Neuronal stem cell (in vitro differentiated cells): ENCODE results near the gene MVK.
A peak's percentile ranks its signal among the peaks of the same experiment; 100 is the strongest.

Experiments used
- DNase-seq: peaks from one replicate; pipeline ENCODE4 v3.0.0-alpha.2; 2013; ENCODE audit warnings: low spot score
- H2AFZ ChIP-seq: one replicate; pipeline ENCODE4 v1.6.1; 2013; ENCODE audit warnings: mild to moderate bottlenecking, low read length, inconsistent platforms
- H2AK5ac ChIP-seq: 2 replicates; pipeline ENCODE4 v1.6.1; 2013; ENCODE audit warnings: low read depth, mild to moderate bottlenecking, inconsistent platforms, low read length, moderate library complexity, mixed read lengths
- H2BK120ac ChIP-seq: 2 replicates; pipeline ENCODE4 v1.6.1; 2013; ENCODE audit warnings: low read depth, mild to moderate bottlenecking, inconsistent platforms, low read length, moderate library complexity, mixed read lengths
- H2BK12ac ChIP-seq: one replicate; pipeline ENCODE4 v1.6.1; 2013; ENCODE audit warnings: low read length, inconsistent platforms
- H2BK15ac ChIP-seq: 2 replicates; pipeline ENCODE4 v1.6.1; 2013; ENCODE audit warnings: mild to moderate bottlenecking, low read length, inconsistent platforms, mixed read lengths
- H2BK5ac ChIP-seq: one replicate; pipeline ENCODE4 v1.6.1; 2013; ENCODE audit warnings: inconsistent platforms, mild to moderate bottlenecking, low read length, moderate library complexity
- H3K14ac ChIP-seq: one replicate; pipeline ENCODE4 v1.6.1; 2013; ENCODE audit warnings: low read length, inconsistent platforms
- H3K18ac ChIP-seq: 2 replicates; pipeline ENCODE4 v1.6.1; 2013; ENCODE audit warnings: low read length, inconsistent platforms
- H3K23ac ChIP-seq: 2 replicates; pipeline ENCODE4 v1.6.1; 2013; ENCODE audit warnings: low read depth, mild to moderate bottlenecking, mixed read lengths, low read length, inconsistent platforms; ENCODE audit not compliant: poor library complexity
- H3K27ac ChIP-seq: replicated peaks from 3 replicates; pipeline ENCODE4 v1.5.1; 2013; ENCODE audit warnings: low read length, inconsistent platforms
- H3K27me3 ChIP-seq, 3 experiments: 2 replicates each; pipeline ENCODE4 v1.6.1; 2013; ENCODE audit warnings: low read length in 3 of 3, mild to moderate bottlenecking in 2 of 3, inconsistent platforms in 1 of 3, low read depth in 1 of 3, mixed read lengths in 1 of 3, moderate library complexity in 1 of 3; ENCODE audit not compliant: control insufficient read depth in 3 of 3, insufficient read depth in 3 of 3
- H3K36me3 ChIP-seq, 2 donors: replicated peaks in 1 of 2; 2 replicates each; pipeline ENCODE4 v1.6.1; 2013; ENCODE audit warnings: low read length in 2 of 2; ENCODE audit not compliant: control insufficient read depth in 2 of 2, insufficient read depth in 2 of 2
- H3K4ac ChIP-seq: 2 replicates; pipeline ENCODE4 v1.6.1; 2013; ENCODE audit warnings: inconsistent platforms, mild to moderate bottlenecking, low read length, moderate library complexity
- H3K4me1 ChIP-seq, 2 donors: 1 replicate in 1 of 2; 2 replicates in 1 of 2; pipeline ENCODE4 v1.6.1; 2013; ENCODE audit warnings: low read length in 2 of 2, low read depth in 1 of 2; ENCODE audit not compliant: control insufficient read depth in 2 of 2, insufficient read depth in 1 of 2
- H3K4me2 ChIP-seq: one replicate; pipeline ENCODE4 v1.6.1; 2013; ENCODE audit warnings: mild to moderate bottlenecking, low read length, inconsistent platforms; ENCODE audit not compliant: insufficient read depth, poor library complexity, severe bottlenecking
- H3K4me3 ChIP-seq, 2 donors: 2 replicates each; pipeline ENCODE4 v1.5.1; 2013; ENCODE audit warnings: low read length in 2 of 2, mild to moderate bottlenecking in 2 of 2, inconsistent platforms in 1 of 2, moderate library complexity in 1 of 2
- H3K79me1 ChIP-seq: one replicate; pipeline ENCODE4 v1.6.1; 2013; ENCODE audit warnings: low read depth, mild to moderate bottlenecking, inconsistent platforms, low read length, moderate library complexity
- H3K9ac ChIP-seq: one replicate; pipeline ENCODE4 v1.6.1; 2013; ENCODE audit warnings: mild to moderate bottlenecking, low read depth, low read length, inconsistent platforms; ENCODE audit not compliant: poor library complexity
- H3K9me3 ChIP-seq, 2 donors: replicated peaks in 1 of 2; 2 replicates each; pipeline versions ENCODE3 to v1.6.1; 2013; ENCODE audit warnings: low read length in 2 of 2, mild to moderate bottlenecking in 2 of 2, inconsistent platforms in 1 of 2, low read depth in 1 of 2, mixed read lengths in 1 of 2, moderate library complexity in 1 of 2; ENCODE audit not compliant: control insufficient read depth in 2 of 2, insufficient read depth in 1 of 2
- H4K8ac ChIP-seq: one replicate; pipeline ENCODE4 v1.6.1; 2013; ENCODE audit warnings: low read depth, mild to moderate bottlenecking, inconsistent platforms, low read length, moderate library complexity
- H4K91ac ChIP-seq: one replicate; pipeline ENCODE4 v1.6.1; 2013; ENCODE audit warnings: low read length, low read depth, mild to moderate bottlenecking, inconsistent platforms; ENCODE audit not compliant: poor library complexity
- WGBS, 2 donors: extraction: QIAGEN DNeasy Blood & Tissue Kit; methylation state at CpG; one replicate each; pipeline ENCODE4 v1.1.7; 2013; ENCODE audit warnings: missing lambda C conversion rate in 2 of 2, mixed read lengths in 1 of 2; ENCODE audit not compliant: insufficient read length in 2 of 2, insufficient replicate concordance in 1 of 2; ENCODE audit errors: extremely low coverage in 2 of 2; 5-methylcytosine and 5-hydroxymethylcytosine counted together

The MVK gene

DNA sequence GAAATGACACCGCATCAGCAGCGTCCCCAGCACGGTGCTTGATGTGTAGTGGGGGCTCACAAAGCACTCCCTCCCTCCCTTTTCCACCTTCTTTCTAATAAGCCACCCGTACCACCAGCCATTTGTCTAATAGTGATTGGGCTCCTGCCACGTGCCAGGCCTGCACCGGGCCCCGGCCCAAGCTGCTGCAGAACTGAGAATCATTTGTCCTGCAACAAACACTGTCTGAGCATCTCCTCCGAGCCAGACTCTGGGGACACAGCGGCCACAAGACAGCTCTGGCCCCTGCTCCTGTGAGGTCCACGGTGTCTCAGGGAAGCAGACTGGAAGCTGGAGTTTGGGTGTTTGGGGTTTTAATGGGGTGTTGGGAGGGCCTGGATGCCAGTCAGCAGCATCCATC, 43.9 kb downstream of the MVK start:
- no peak overlapping the region for H2BK5ac ChIP-seq
- H2BK120ac ChIP-seq: no peak overlapping the region
- peak overlapping the region; percentile 25 for H3K23ac ChIP-seq
- H3K27me3 ChIP-seq: peaks cover 0 to 85% (median 0%) of the 10 kb centered on the region in 3 experiments
- H3K9me3 ChIP-seq: no peaks in the 10 kb centered on the region
- no peak overlapping the region for H4K91ac ChIP-seq
- H3K4me1 ChIP-seq: peaks cover 3 to 23% of the 10 kb centered on the region in 2 donors
- WGBS, 2 donors: no CpG with 5 or more reads among the region's 10 CpGs
- H2AFZ ChIP-seq: no peak overlapping the region
- H3K4ac ChIP-seq: no peak overlapping the region
- no peak overlapping the region for H3K4me2 ChIP-seq
- no peak overlapping the region for H4K8ac ChIP-seq
- DNase-seq: no peak
- H3K36me3 ChIP-seq: no peaks in the 10 kb centered on the region
- peak overlapping the region; percentile 94 for H2BK15ac ChIP-seq
- no peak overlapping the region for H3K4me3 ChIP-seq
- no peaks in the 10 kb centered on the region for H3K79me1 ChIP-seq
- no peak overlapping the region for H3K9ac ChIP-seq
- peak overlapping the region; percentile 79 for H2AK5ac ChIP-seq
- peak overlapping the region; percentile 33 for H2BK12ac ChIP-seq
- H3K14ac ChIP-seq: peak overlapping the region; percentile 39
- H3K27ac ChIP-seq: no peak overlapping the region
- peak overlapping the region; percentile 68 for H3K18ac ChIP-seq

DNA sequence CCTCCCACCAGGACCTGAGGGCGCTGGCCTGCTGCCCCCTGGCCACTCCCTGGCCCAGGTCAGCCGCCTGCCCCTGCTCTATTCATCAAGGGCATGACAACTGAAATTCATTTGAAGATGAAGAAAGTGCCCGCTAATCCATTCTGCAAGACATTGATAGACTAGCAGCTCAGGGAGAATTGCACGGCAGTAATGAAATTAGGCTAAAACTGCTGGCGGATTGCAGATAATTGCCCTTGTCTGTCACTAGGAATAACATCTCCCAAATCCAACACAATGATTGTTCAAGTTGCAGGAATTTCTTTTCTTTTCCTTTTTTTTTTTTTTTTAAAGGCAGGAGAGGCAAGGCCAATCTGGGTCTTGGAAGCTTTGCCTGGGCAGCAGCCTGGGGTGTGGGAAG, 44.5 kb downstream of the MVK start:
- H3K36me3 ChIP-seq: no peaks in the 10 kb centered on the region
- peak overlapping the region; percentile 94 for H2BK15ac ChIP-seq
- H2BK12ac ChIP-seq: peak overlapping the region; percentile 47
- no peaks in the 10 kb centered on the region for H3K9me3 ChIP-seq
- no peak overlapping the region for H4K91ac ChIP-seq
- no peak overlapping the region for H3K23ac ChIP-seq
- H3K14ac ChIP-seq: no peak overlapping the region
- no peak for DNase-seq
- no peak overlapping the region for H3K27ac ChIP-seq
- peak overlapping the region; percentile 17 for H2BK5ac ChIP-seq
- no peak overlapping the region for H2AFZ ChIP-seq
- H3K4me3 ChIP-seq: no peak overlapping the region
- no peak overlapping the region for H3K9ac ChIP-seq
- H2AK5ac ChIP-seq: peak overlapping the region; percentile 79
- no peak overlapping the region for H3K4me2 ChIP-seq
- H3K79me1 ChIP-seq: no peaks in the 10 kb centered on the region
- H3K4ac ChIP-seq: no peak overlapping the region
- no peak overlapping the region for H2BK120ac ChIP-seq
- H3K27me3 ChIP-seq: peaks cover 0 to 81% (median 0%) of the 10 kb centered on the region in 3 experiments
- H4K8ac ChIP-seq: no peak overlapping the region
- no CpG with 5 or more reads among the region's 5 CpGs for WGBS, 2 donors
- peaks cover 3 to 26% of the 10 kb centered on the region in 2 donors for H3K4me1 ChIP-seq
- H3K18ac ChIP-seq: peak overlapping the region; percentile 21

DNA sequence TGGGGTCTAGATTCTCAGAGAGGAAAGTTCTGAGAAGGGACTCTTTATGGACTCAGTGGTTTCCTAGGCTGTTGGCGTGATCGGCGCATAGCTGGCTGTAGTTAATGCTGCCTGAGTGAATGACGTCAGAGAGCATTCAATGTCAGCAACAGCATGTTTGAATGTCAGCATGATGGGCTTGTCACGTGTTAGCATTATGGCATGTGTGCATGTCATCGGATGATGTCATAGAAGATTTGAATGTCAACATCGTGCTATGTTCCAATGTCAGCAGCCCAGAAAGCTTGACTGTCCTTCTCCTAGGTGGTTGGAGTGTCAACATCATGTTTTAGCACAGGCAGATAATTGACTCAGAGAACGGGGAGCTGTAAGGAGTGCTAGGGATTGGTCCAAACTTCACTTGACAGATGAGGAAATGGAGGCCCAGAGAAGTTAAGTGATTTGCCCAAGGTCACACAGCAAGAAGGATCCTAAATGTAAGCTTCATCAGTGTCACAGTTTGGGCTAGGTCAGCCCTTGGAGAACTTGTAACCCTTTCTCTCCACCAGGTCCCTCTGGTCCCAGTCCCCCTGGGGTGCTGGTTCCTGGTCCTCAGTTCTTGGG, 45.5 kb downstream of the MVK start:
- Histone ChIP-seq H2BK120ac (no peak overlapping the region), H3K4me3 (no peak overlapping the region), H3K27me3 (peaks cover 0 to 74% (median 0%) of the 10 kb centered on the region in 3 experiments), H3K79me1 (no peaks in the 10 kb centered on the region), H3K36me3 (no peaks in the 10 kb centered on the region), H2BK5ac (peak overlapping the region; percentile 17), H3K4me1 (peaks cover 3 to 22% of the 10 kb centered on the region in 2 donors), H3K23ac (no peak overlapping the region), H3K4me2 (no peak overlapping the region), H4K91ac (peak overlapping the region; percentile 1), H3K9me3 (no peaks in the 10 kb centered on the region), H2AK5ac (no peak overlapping the region), H3K14ac (no peak overlapping the region), H2AFZ (no peak overlapping the region), H3K18ac (no peak overlapping the region), H2BK12ac (no peak overlapping the region), H3K27ac (no peak overlapping the region), H4K8ac (no peak overlapping the region), H3K4ac (no peak overlapping the region), H2BK15ac (no peak overlapping the region), H3K9ac (no peak overlapping the region)
- DNase-seq: no peak
- WGBS, 2 donors: no CpG with 5 or more reads among the region's 8 CpGs

DNA sequence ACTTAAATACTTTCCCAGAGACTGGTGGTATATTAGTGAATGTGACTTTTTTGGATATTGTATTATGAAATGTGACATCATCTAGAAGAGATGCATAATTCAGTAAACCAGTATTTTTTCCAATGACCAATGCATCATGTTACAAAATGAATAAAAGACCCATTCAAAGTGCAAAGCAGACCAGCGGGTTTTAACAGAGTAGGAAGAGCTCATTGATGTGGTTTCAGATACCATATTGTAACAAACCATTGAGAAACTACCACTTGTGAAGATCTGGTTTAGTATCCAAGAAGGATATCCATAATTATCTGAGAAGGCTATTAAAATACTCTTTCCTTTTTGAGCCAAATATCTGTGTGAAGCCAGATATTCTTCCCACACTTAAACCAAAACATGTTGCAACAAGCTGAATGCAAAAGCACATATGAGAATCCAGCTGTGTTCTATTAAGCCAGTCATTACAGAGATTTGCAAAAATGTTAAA, 47.7 kb downstream of the MVK start:
- Histone ChIP-seq H3K9ac (no peak overlapping the region), H3K4me3 (no peak overlapping the region), H4K91ac (no peak overlapping the region), H2BK15ac (no peak overlapping the region), H2BK12ac (no peak overlapping the region), H2AFZ (no peak overlapping the region), H3K27me3 (peaks cover 0 to 54% (median 0%) of the 10 kb centered on the region in 3 experiments), H3K23ac (no peak overlapping the region), H4K8ac (no peak overlapping the region), H3K36me3 (no peaks in the 10 kb centered on the region), H2BK5ac (no peak overlapping the region), H2BK120ac (peak overlapping the region; percentile 85), H3K14ac (no peak overlapping the region), H3K79me1 (no peaks in the 10 kb centered on the region), H3K4me1 (peaks cover 3 to 39% of the 10 kb centered on the region in 2 donors), H3K9me3 (no peaks in the 10 kb centered on the region), H3K27ac (no peak overlapping the region), H3K18ac (no peak overlapping the region), H3K4ac (no peak overlapping the region), H2AK5ac (no peak overlapping the region), H3K4me2 (no peak overlapping the region)
- WGBS, 2 donors: no CpG with 5 or more reads among the region's 1 CpG
- DNase-seq: no peak
